Measurements from ENCODE around the gene HAUS7.

DNA sequence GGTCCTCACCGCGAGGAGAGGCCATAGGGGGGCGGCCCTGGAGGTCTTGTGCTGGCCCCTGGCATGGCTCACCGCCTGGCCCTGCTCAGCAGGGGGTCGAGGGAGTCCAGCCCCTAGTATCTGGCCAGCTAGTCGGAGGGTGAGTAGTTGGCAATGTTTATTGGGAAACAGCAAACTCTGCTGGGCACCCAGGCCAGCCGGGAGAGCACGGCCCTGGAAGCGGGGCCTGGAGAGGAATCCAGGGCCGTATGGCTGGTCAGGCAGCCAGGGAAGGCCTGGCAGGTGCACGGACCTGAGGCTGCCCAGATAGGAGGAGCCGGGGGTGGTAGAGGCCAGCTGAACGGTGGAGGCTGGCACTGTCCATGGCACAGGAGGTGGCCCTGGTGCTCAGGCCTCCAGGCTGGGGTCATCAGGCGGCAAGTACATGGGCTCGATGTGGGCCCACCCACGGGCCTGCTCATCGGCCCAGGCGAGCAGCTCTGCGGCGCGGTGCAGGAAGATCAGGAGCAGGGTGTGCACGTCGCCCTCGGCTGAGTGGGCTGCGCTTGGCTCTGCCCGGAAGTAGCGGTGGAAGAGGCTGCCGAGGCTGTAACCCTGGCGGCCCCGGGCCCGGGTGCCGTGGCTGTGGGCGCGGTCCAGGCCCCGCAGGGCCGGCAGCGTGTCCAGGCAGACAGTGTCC, 25.9 kb downstream of the HAUS7 start:
- TF ChIP-seq, protein P1, sequence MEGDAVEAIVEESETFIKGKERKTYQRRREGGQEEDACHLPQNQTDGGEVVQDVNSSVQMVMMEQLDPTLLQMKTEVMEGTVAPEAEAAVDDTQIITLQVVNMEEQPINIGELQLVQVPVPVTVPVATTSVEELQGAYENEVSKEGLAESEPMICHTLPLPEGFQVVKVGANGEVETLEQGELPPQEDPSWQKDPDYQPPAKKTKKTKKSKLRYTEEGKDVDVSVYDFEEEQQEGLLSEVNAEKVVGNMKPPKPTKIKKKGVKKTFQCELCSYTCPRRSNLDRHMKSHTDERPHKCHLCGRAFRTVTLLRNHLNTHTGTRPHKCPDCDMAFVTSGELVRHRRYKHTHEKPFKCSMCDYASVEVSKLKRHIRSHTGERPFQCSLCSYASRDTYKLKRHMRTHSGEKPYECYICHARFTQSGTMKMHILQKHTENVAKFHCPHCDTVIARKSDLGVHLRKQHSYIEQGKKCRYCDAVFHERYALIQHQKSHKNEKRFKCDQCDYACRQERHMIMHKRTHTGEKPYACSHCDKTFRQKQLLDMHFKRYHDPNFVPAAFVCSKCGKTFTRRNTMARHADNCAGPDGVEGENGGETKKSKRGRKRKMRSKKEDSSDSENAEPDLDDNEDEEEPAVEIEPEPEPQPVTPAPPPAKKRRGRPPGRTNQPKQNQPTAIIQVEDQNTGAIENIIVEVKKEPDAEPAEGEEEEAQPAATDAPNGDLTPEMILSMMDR (IDR thresholded peaks at IDR 0.05): no peak
- no peak for TF ChIP-seq POLR2A (IDR thresholded peaks at IDR 0.05)
- TF ChIP-seq POLR2AphosphoS5 (IDR thresholded peaks at IDR 0.05): no peak
- no peak for TF ChIP-seq EP300 (IDR thresholded peaks at IDR 0.05; ENCODE audit: low read depth)

All from transverse colon (tissue), 4 donors.